ENCODE data around the gene WDR7. TPM values are rescaled to one million over a fixed set of nuclear protein-coding genes. Genes with fewer than 3 reads are reported as not detected.

Gene WDR7
- total and polyA plus RNA-seq, 10 of the 15 experiments (the other 5 are each of a cell fraction or from before 2014, with no cell fraction given) = 2.8 to 16.5 (median 11.7) TPM

DNA sequence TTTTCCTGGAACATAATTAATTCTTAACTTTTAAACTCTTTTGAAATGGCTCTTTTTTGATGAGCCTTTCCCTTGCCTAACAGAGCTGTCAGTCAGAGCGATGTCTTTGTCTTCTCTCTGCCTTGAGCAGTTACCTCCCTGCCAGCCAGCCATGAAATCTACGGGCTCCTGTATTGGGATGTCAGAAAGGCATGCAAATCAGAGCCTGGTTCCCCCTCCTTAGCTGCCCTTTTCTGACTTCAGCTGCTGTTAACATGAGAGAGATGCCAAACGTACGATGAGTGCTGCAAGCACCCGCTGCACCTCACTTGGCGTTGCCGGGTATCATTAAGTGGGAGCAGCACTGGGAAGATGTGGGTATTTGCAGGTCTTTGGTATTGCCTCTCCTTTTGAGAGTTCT is 364.3 kb downstream of the WDR7 start (continued):
- TF ChIP-seq, protein P1, sequence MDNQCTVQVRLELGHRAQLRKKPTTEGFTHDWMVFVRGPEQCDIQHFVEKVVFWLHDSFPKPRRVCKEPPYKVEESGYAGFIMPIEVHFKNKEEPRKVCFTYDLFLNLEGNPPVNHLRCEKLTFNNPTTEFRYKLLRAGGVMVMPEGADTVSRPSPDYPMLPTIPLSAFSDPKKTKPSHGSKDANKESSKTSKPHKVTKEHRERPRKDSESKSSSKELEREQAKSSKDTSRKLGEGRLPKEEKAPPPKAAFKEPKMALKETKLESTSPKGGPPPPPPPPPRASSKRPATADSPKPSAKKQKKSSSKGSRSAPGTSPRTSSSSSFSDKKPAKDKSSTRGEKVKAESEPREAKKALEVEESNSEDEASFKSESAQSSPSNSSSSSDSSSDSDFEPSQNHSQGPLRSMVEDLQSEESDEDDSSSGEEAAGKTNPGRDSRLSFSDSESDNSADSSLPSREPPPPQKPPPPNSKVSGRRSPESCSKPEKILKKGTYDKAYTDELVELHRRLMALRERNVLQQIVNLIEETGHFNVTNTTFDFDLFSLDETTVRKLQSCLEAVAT (IDR thresholded peaks at IDR 0.05) = no peak
- no peak for TF ChIP-seq NRF1 (conservative IDR thresholded peaks at IDR 0.05; ENCODE audit: low read depth, low read length)
- TF ChIP-seq, protein P2, sequence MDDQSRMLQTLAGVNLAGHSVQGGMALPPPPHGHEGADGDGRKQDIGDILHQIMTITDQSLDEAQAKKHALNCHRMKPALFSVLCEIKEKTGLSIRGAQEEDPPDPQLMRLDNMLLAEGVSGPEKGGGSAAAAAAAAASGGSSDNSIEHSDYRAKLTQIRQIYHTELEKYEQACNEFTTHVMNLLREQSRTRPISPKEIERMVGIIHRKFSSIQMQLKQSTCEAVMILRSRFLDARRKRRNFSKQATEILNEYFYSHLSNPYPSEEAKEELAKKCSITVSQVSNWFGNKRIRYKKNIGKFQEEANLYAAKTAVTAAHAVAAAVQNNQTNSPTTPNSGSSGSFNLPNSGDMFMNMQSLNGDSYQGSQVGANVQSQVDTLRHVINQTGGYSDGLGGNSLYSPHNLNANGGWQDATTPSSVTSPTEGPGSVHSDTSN (IDR thresholded peaks at IDR 0.05; ENCODE audit: insufficient replicate concordance, low read depth, low read length) = no peak
- TF ChIP-seq, protein P3, sequence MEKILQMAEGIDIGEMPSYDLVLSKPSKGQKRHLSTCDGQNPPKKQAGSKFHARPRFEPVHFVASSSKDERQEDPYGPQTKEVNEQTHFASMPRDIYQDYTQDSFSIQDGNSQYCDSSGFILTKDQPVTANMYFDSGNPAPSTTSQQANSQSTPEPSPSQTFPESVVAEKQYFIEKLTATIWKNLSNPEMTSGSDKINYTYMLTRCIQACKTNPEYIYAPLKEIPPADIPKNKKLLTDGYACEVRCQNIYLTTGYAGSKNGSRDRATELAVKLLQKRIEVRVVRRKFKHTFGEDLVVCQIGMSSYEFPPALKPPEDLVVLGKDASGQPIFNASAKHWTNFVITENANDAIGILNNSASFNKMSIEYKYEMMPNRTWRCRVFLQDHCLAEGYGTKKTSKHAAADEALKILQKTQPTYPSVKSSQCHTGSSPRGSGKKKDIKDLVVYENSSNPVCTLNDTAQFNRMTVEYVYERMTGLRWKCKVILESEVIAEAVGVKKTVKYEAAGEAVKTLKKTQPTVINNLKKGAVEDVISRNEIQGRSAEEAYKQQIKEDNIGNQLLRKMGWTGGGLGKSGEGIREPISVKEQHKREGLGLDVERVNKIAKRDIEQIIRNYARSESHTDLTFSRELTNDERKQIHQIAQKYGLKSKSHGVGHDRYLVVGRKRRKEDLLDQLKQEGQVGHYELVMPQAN (conservative IDR thresholded peaks at IDR 0.05) = no peak

DNA sequence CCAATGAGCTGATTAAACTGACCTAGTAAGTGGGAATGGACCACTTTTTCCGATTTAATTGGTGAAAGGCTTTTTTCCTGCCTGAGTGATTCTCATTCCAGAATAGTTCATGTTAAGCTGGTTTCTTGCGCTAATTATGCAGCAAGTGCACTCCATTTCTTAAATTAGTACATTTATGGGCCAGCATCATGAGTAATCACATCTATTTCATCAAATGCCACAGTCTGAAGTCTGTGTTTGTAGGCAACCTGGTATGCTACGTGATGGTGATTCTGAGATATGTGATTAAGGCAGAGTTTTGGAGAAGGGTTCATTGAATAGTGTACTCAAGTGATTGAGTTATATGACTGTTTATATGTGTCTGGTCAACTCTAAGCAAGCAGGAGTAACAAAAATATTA is 367.7 kb downstream of the WDR7 start:
- RAD21 ChIA-PET (ENCODE audit: unreplicated experiment) = interaction anchor here (0.6 to 5.4 kb wide), 5 partner anchors 11 to 28 kb away, joined by 3 to 32 read pairs (median 4); no protein-coding TSS in a partner anchor
- Histone ChIP-seq H3K9ac (ENCODE audit: control insufficient read depth, insufficient read depth, low read length) (no peak overlapping the region), H2AFZ (ENCODE audit: control insufficient read depth, low read depth, low read length) (no peak overlapping the region), H3K4me2 (ENCODE audit: control insufficient read depth, insufficient read depth) (no peak overlapping the region), H3K27me3 (replicated peaks in 1 of 2; ENCODE audit: control insufficient read depth in 2 of 2, insufficient read depth in 2 of 2, low read length in 1 of 2) (no peaks in the 10 kb centered on the region), H3K4me3 (no peak overlapping the region), H3K9me3 (replicated peaks; ENCODE audit: control insufficient read depth, insufficient read depth, low read length) (no peaks in the 10 kb centered on the region), H4K20me1 (ENCODE audit: control insufficient read depth, insufficient read depth) (no peaks in the 10 kb centered on the region), H3K36me3 (ENCODE audit: control insufficient read depth in 2 of 2, insufficient read depth in 2 of 2, low read length in 1 of 2) (no peaks in the 10 kb centered on the region; a peak in 2 of 4 replicates), H3K79me2 (ENCODE audit: control insufficient read depth, insufficient read depth, low read length) (no peaks in the 10 kb centered on the region), H3K4me1 (ENCODE audit: control insufficient read depth, insufficient read depth, low read length) (peaks cover 12% of the 10 kb centered on the region), H3K27ac (ENCODE audit: control insufficient read depth, insufficient read depth) (no peak overlapping the region)
- FAIRE-seq = no peak
- DNase-seq (ENCODE audit: low read depth, low spot score) = no peak
- no TSS peak for BruUV-seq (replicated peaks)
- WGBS (ENCODE audit: insufficient coverage, insufficient replicate concordance, low lambda C conversion rate, missing lambda C conversion rate) = 89% methylated on average over 3 of the region's 3 CpGs
- CTCF ChIA-PET = interaction anchor here (1.1 to 4.0 kb wide), 5 partner anchors 10 to 149 kb away, joined by 3 to 14 read pairs (median 3); no protein-coding TSS in a partner anchor
- in situ Hi-C loops (cut with MboI) (no loop called here), intact Hi-C loops (cut with micrococcal nuclease; ENCODE audit: unreplicated experiment) (no loop called here)
- POLR2A ChIA-PET = interaction anchor here (1.0 to 2.0 kb wide), 4 partner anchors 13 to 18 kb away, joined by 3 to 5 read pairs (median 4); no protein-coding TSS in a partner anchor
- TF ChIP-seq BRCA1 (IDR thresholded peaks at IDR 0.05; ENCODE audit: low read depth, low read length) = no peak
- ATAC-seq = no peak
- SMC1A ChIA-PET (ENCODE audit: uncharacterized antibody, unreplicated experiment) = interaction anchor here (0.7 to 7.8 kb wide), 7 partner anchors 16 to 532 kb away, joined by 3 to 94 read pairs (median 5); no protein-coding TSS in a partner anchor
